ENCODE results near the gene HMGCR. TPM values are rescaled to one million over a fixed set of nuclear protein-coding genes. Genes with fewer than 3 reads are reported as not detected.
A peak's percentile ranks its signal among the peaks of the same experiment; 100 is the strongest.
"Not testable (repeated sequence)": the region's sequence is repeated elsewhere in the genome, so short reads cannot be mapped to it uniquely, and the experiment has no call there.

The HMGCR gene
- total RNA-seq, 1 experiment from 2014 or later = 47.7 TPM

DNA sequence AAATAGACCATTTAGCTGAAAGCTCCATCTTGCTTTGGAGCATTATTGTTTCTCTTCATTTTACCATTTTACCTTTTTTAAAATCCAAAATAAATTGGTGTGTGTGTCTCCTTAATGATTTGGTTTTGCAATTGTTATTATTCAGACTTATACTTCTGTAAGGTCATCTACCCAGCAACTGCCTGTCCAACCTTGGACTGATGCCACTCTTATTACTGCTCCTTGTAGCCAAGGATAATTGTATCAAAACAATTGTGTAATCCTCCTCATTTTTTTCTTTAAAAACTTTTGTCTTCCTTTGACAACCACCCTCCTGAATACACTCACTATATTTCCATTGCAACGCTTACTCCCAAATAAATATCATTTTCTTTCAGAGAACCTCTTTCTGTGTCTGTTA is 30.3 kb upstream of the HMGCR start:
- Mint-ChIP-seq H3K9me3 (ENCODE audit: unreplicated experiment) (no peaks in the 10 kb centered on the region), H3K4me1 (ENCODE audit: insufficient read depth, unreplicated experiment) (peaks cover 6% of the 10 kb centered on the region), H3K4me3 (ENCODE audit: unreplicated experiment) (no peak overlapping the region), H3K27me3 (ENCODE audit: insufficient read depth, unreplicated experiment) (no peaks in the 10 kb centered on the region), H3K27ac (ENCODE audit: low read depth, unreplicated experiment) (no peak overlapping the region), H3K36me3 (ENCODE audit: insufficient read depth, unreplicated experiment) (no peaks in the 10 kb centered on the region)
- CTCF ChIA-PET = interaction anchor here (0.5 to 1.3 kb wide), 3 partner anchors 30 to 355 kb away, joined by 3 to 5 read pairs (median 3); partner anchors contain the start of gene HMGCR
- POLR2A ChIA-PET = interaction anchor here (0.5 to 1.7 kb wide), 3 partner anchors 13 to 143 kb away, joined by 3 to 4 read pairs (median 4); partner anchors contain the start of gene HMGCR
- TF ChIP-seq, protein P1, sequence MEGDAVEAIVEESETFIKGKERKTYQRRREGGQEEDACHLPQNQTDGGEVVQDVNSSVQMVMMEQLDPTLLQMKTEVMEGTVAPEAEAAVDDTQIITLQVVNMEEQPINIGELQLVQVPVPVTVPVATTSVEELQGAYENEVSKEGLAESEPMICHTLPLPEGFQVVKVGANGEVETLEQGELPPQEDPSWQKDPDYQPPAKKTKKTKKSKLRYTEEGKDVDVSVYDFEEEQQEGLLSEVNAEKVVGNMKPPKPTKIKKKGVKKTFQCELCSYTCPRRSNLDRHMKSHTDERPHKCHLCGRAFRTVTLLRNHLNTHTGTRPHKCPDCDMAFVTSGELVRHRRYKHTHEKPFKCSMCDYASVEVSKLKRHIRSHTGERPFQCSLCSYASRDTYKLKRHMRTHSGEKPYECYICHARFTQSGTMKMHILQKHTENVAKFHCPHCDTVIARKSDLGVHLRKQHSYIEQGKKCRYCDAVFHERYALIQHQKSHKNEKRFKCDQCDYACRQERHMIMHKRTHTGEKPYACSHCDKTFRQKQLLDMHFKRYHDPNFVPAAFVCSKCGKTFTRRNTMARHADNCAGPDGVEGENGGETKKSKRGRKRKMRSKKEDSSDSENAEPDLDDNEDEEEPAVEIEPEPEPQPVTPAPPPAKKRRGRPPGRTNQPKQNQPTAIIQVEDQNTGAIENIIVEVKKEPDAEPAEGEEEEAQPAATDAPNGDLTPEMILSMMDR (IDR thresholded peaks at IDR 0.05; ENCODE audit: unreplicated experiment) = no peak
- intact Hi-C loops (cut with micrococcal nuclease) = no loop called here
- BruUV-seq (replicated peaks) = no TSS peak
- DNase-seq (ENCODE audit: unreplicated experiment) = peak; percentile 28

DNA sequence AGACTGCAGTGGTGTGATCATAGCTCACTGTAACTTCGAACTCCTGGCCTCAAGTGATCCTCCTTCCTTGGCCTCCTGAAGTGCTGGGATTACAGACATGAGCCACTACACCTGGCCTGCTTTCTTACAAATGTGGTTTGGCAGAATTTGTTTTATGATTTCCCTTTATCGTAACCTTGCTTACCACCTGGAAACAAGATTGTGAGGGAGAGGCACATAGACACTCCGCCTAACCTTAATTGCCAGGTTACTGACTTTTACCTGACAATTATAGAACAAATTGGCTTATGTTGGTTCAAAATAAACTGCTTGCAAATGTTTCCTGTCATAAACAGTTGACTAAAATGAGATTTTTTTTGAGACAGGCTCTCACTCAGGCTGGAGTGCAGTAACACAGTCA is 26.8 kb upstream of the HMGCR start:
- no TSS peak for BruUV-seq (replicated peaks)
- Mint-ChIP-seq H3K4me3 (ENCODE audit: unreplicated experiment) (no peak overlapping the region), H3K36me3 (ENCODE audit: insufficient read depth, unreplicated experiment) (no peaks in the 10 kb centered on the region), H3K27ac (ENCODE audit: low read depth, unreplicated experiment) (no peak overlapping the region), H3K9me3 (ENCODE audit: unreplicated experiment) (no peaks in the 10 kb centered on the region), H3K27me3 (ENCODE audit: insufficient read depth, unreplicated experiment) (no peaks in the 10 kb centered on the region), H3K4me1 (ENCODE audit: insufficient read depth, unreplicated experiment) (peaks cover 6% of the 10 kb centered on the region)
- CTCF ChIA-PET = interaction anchor here (2.2 kb wide), 1 partner anchor 10 kb away, joined by 11 read pairs; no protein-coding TSS in a partner anchor
- POLR2A ChIA-PET = interaction anchor here (0.7 kb wide), 1 partner anchor 201 kb away, joined by 3 read pairs; the partner anchor contains the start of genes CERT1 and POLK
- TF ChIP-seq, protein P1 (IDR thresholded peaks at IDR 0.05; ENCODE audit: unreplicated experiment) = no peak
- no peak for DNase-seq (ENCODE audit: unreplicated experiment)
- intact Hi-C loops (cut with micrococcal nuclease) = no loop called here

DNA sequence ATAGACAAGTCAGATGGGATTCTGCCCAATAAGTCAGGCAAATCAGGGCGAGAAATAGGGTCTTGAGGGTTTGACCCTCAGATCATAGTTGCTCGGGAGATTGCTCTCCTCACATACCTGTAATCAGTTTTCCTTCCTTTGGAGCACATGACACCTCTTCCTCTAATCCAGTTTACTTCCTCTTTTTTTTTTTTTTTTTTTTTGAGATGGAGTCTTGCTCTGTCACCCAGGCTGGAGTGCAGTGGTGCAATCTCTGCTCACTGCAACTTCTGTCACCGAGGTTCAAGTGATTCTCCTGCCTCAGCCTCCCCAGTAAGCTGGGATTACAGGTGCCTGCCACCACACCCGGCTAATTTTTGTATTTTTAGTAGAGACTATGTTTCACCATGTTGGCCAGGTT is 17.9 kb upstream of the HMGCR start:
- POLR2A ChIA-PET = interaction anchor here (0.9 to 6.5 kb wide), 5 partner anchors 12 to 40 kb away, joined by 4 to 87 read pairs (median 10); partner anchors contain the start of gene HMGCR

DNA sequence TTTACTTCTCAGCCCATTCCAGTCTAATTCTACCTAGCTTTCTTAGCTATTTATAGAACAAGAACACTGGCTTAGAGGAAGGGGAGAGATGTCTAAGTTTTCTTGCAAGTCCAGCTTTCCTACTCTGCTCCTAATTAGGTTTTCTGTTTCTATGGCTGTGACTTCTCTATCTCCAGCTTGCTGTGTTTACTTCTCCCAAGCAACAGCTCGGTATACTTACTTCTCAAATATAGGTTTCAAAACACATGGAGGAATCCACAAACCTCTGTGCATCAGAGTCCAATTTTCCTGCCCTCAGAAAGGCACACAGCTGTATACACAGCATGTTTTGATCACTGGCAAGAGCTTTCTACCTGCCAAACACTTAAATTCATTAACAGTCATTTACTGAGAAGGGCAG is 17.4 kb upstream of the HMGCR start:
- H3K4me3 Mint-ChIP-seq (ENCODE audit: unreplicated experiment) = no peak overlapping the region
- peaks cover 11% of the 10 kb centered on the region for H3K4me1 Mint-ChIP-seq (ENCODE audit: insufficient read depth, unreplicated experiment)
- H3K27me3 Mint-ChIP-seq (ENCODE audit: insufficient read depth, unreplicated experiment) = no peaks in the 10 kb centered on the region
- CTCF ChIA-PET = interaction anchor here (0.7 to 2.5 kb wide), 3 partner anchors 10 to 83 kb away, joined by 3 to 11 read pairs (median 4); partner anchors contain the start of gene ANKRD31
- H3K9me3 Mint-ChIP-seq (ENCODE audit: unreplicated experiment) = no peaks in the 10 kb centered on the region
- intact Hi-C loops (cut with micrococcal nuclease) = no loop called here
- TF ChIP-seq, protein P1 (IDR thresholded peaks at IDR 0.05; ENCODE audit: unreplicated experiment) = no peak
- H3K27ac Mint-ChIP-seq (ENCODE audit: low read depth, unreplicated experiment) = no peak overlapping the region
- no TSS peak for BruUV-seq (replicated peaks)
- H3K36me3 Mint-ChIP-seq (ENCODE audit: insufficient read depth, unreplicated experiment) = no peaks in the 10 kb centered on the region
- DNase-seq (ENCODE audit: unreplicated experiment) = no peak
- POLR2A ChIA-PET = interaction anchor here (0.9 to 6.5 kb wide), 7 partner anchors 12 to 166 kb away, joined by 3 to 87 read pairs (median 7); partner anchors contain the start of genes ANKRD31 and HMGCR

More for the DNA sequence above, 17.9 kb upstream of the HMGCR start:
- H3K4me1 Mint-ChIP-seq (ENCODE audit: insufficient read depth, unreplicated experiment) = peaks cover 11% of the 10 kb centered on the region
- CTCF ChIA-PET = interaction anchor here (0.7 to 2.5 kb wide), 3 partner anchors 10 to 82 kb away, joined by 3 to 11 read pairs (median 4); partner anchors contain the start of gene ANKRD31
- H3K4me3 Mint-ChIP-seq (ENCODE audit: unreplicated experiment); H3K27me3 Mint-ChIP-seq (ENCODE audit: insufficient read depth, unreplicated experiment); DNase-seq (ENCODE audit: unreplicated experiment); H3K9me3 Mint-ChIP-seq (ENCODE audit: unreplicated experiment); BruUV-seq (replicated peaks); intact Hi-C loops (cut with micrococcal nuclease); H3K27ac Mint-ChIP-seq (ENCODE audit: low read depth, unreplicated experiment); H3K36me3 Mint-ChIP-seq (ENCODE audit: insufficient read depth, unreplicated experiment): not testable (repeated sequence)
